HCT116 (cell line): ENCODE data around the gene CIRBP. TPM values are rescaled to one million over a fixed set of nuclear protein-coding genes. Genes with fewer than 3 reads are reported as not detected.

Experiments
- ATAC-seq: fragments of 200-7000 bp; cut with Tn5 transposase; 2 replicates; pipeline ENCODE4 v1.9.1; 2020; ENCODE audit warnings: mild to moderate bottlenecking, moderate library complexity
- BruUV-seq: library from RNA; stranded (reverse); fragments of 400-500 nt; replicated peaks from 2 replicates; lab custom pipeline; 2021; lab: Mats Ljungman, UMichigan
- CTCF ChIA-PET: fragments of 300-600 bp; sonication (Branson Sonifier 250); formaldehyde crosslinking; loops from one replicate; lab custom pipeline; 2021; ENCODE audit warnings: antibody characterized with exemption; lab: Charles Lee
- POLR2A ChIA-PET: fragments of 300-600, 350-600 bp; sonication (Branson Sonifier 250); formaldehyde crosslinking; loops from one replicate; lab custom pipeline; 2021; ENCODE audit warnings: antibody characterized with exemption; lab: Charles Lee
- RAD21 ChIA-PET, 2 experiments: fragments of 300-600 bp; sonication (Branson Sonifier 250); formaldehyde crosslinking; loops; one replicate each; lab custom pipeline; 2023; ENCODE audit warnings: low total read pairs in 2 of 2; ENCODE audit not compliant: uncharacterized antibody in 2 of 2, unreplicated experiment in 2 of 2, low non-redundant PET in 1 of 2; lab: Charles Lee
- DNase-seq: peaks from one replicate; pipeline ENCODE4 v3.0.0-alpha.2; 2010; ENCODE audit warnings: low read depth, low spot score
- H2AFZ ChIP-seq: fragments of 200-600 bp; shearing (Covaris generic), sonication (generic); 2 replicates; pipeline ENCODE4 v1.6.1; 2017; ENCODE audit warnings: low read depth, mixed run types, mixed read lengths, antibody characterized with exemption, low read length; ENCODE audit not compliant: poor library complexity, severe bottlenecking
- H3K27ac ChIP-seq: 2 replicates; pipeline ENCODE4 v1.5.1; 2012; ENCODE audit warnings: low read depth, low read length
- H3K27me3 ChIP-seq: fragments of 200-600 bp; sonication (generic); 2 replicates; pipeline ENCODE4 v1.6.1; 2016; ENCODE audit warnings: mixed run types, low read length, mixed read lengths; ENCODE audit not compliant: insufficient read depth
- H3K36me3 ChIP-seq, 2 experiments: fragments of 200-500 bp in 1 of 2; fragments of 200-600 bp in 1 of 2; sonication (Bioruptor generic) in 1 of 2; sonication (generic) in 1 of 2; 2 replicates each; pipeline versions ENCODE4 v1.5.1 to v1.6.1; 2014 to 2016; ENCODE audit warnings: low read length in 2 of 2, inconsistent platforms in 1 of 2, mixed read lengths in 1 of 2, mixed run types in 1 of 2; ENCODE audit not compliant: insufficient read depth in 2 of 2, control insufficient read depth in 1 of 2
- H3K4me1 ChIP-seq, 2 experiments: fragments of 200-600 bp in 1 of 2; sonication (generic) in 1 of 2; 2 replicates each; pipeline versions ENCODE4 v1.5.1 to v1.6.1; 2012 to 2017; ENCODE audit warnings: low read length in 2 of 2, inconsistent platforms in 1 of 2, mild to moderate bottlenecking in 1 of 2, mixed read lengths in 1 of 2, mixed run types in 1 of 2, moderate library complexity in 1 of 2; ENCODE audit not compliant: insufficient read depth in 2 of 2, control insufficient read depth in 1 of 2
- H3K4me2 ChIP-seq: fragments of 200-600 bp; sonication (generic); 2 replicates; pipeline ENCODE4 v1.6.1; 2017; ENCODE audit warnings: mixed run types, low read length, mixed read lengths
- H3K4me3 ChIP-seq, 2 experiments: fragments of 200-600 bp in 1 of 2; sonication (generic) in 1 of 2; replicated peaks in 1 of 2; 2 replicates each; pipeline ENCODE4 v1.5.1; 2011 to 2016; ENCODE audit warnings: low read length in 2 of 2, control low read depth in 1 of 2, low read depth in 1 of 2, mild to moderate bottlenecking in 1 of 2, mixed read lengths in 1 of 2, mixed run types in 1 of 2
- H3K79me2 ChIP-seq: fragments of 200-600 bp; sonication (generic); 2 replicates; pipeline ENCODE4 v1.6.1; 2017; ENCODE audit warnings: mild to moderate bottlenecking, mixed run types, low read length, moderate library complexity, mixed read lengths; ENCODE audit not compliant: insufficient read depth
- H3K9ac ChIP-seq: fragments of 200-600 bp; sonication (generic); 2 replicates; pipeline ENCODE4 v1.6.1; 2016; ENCODE audit warnings: low read length, mixed read lengths
- H3K9me2 ChIP-seq: fragments of 200-600 bp; sonication (generic), shearing (Covaris generic); 2 replicates; pipeline ENCODE4 v1.6.1; 2017; ENCODE audit warnings: mixed run types, mild to moderate bottlenecking, moderate library complexity; ENCODE audit not compliant: insufficient read depth
- H3K9me3 ChIP-seq, 2 experiments: fragments of 200-500 bp in 1 of 2; fragments of 200-600 bp in 1 of 2; sonication (Bioruptor generic) in 1 of 2; sonication (generic) in 1 of 2; 2 replicates each; pipeline ENCODE4 v1.6.1; 2014 to 2017; ENCODE audit warnings: low read length in 2 of 2, mixed read lengths in 2 of 2, inconsistent platforms in 1 of 2, low read depth in 1 of 2, mild to moderate bottlenecking in 1 of 2, mixed run types in 1 of 2, moderate library complexity in 1 of 2; ENCODE audit not compliant: control insufficient read depth in 1 of 2, insufficient read depth in 1 of 2
- H4K20me1 ChIP-seq: fragments of 200-600 bp; sonication (generic), shearing (Covaris generic); 2 replicates; pipeline ENCODE4 v1.6.1; 2017; ENCODE audit warnings: mixed run types, mild to moderate bottlenecking, moderate library complexity; ENCODE audit not compliant: insufficient read depth
- CBX3 ChIP-seq: IDR thresholded peaks from 2 replicates; pipeline ENCODE4 v1.6.1; 2012; ENCODE audit warnings: low read depth
- CEBPB ChIP-seq: IDR thresholded peaks from 2 replicates; pipeline ENCODE4 v1.6.1; 2012; ENCODE audit warnings: low read depth
- ELF1 ChIP-seq: IDR thresholded peaks from 2 replicates; pipeline ENCODE4 v1.6.1; 2012; ENCODE audit warnings: low read depth, borderline replicate concordance
- JUND ChIP-seq: IDR thresholded peaks from 2 replicates; pipeline ENCODE4 v1.6.1; 2012
- POLR2A ChIP-seq: IDR thresholded peaks from 2 replicates; pipeline ENCODE4 v1.7.0; 2011; ENCODE audit warnings: borderline replicate concordance; ENCODE audit not compliant: insufficient read depth, insufficient read length; ENCODE audit errors: extremely low read depth
- SP1 ChIP-seq: IDR thresholded peaks from 2 replicates; pipeline ENCODE4 v1.6.1; 2012; ENCODE audit warnings: low read depth
- SRF ChIP-seq: IDR thresholded peaks from 2 replicates; pipeline ENCODE4 v1.6.1; 2012; ENCODE audit warnings: low read depth
- ZBTB33 ChIP-seq: IDR thresholded peaks from 2 replicates; pipeline ENCODE4 v1.6.1; 2011; ENCODE audit warnings: mild to moderate bottlenecking, low read length, moderate library complexity; ENCODE audit not compliant: insufficient replicate concordance; ENCODE audit errors: extremely low read depth
- ZFX ChIP-seq: fragments of 450-650 bp; IDR thresholded peaks from 2 replicates; pipeline ENCODE4 v1.6.1; 2017
- ZNF274 ChIP-seq: fragments of 200-500 bp; sonication (Bioruptor generic); IDR thresholded peaks from 2 replicates; pipeline ENCODE4 v1.6.1; 2014; ENCODE audit warnings: mild to moderate bottlenecking, low read depth, low read length, inconsistent platforms
- intact Hi-C: fragments of 100-400 bp; cut with micrococcal nuclease; formaldehyde crosslinking; loops from 2 replicates; pipeline ENCODE4 v1.10.0; 2022
- total RNA-seq: library from RNA; stranded (reverse); gene quantifications from one replicate; pipeline ENCODE4 v1.2.1, GENCODE V29; 2021; ENCODE audit not compliant: unreplicated experiment
- TF ChIP-seq, protein P1 (sequence below): IDR thresholded peaks from 2 replicates; pipeline ENCODE4 v1.6.1; 2012

The CIRBP gene
- total RNA-seq, 1 experiment from 2014 or later, result 276 TPM

- no peak overlapping the region for H3K4me2 ChIP-seq
- H2AFZ ChIP-seq, result no peak overlapping the region
- RAD21 ChIA-PET, result no interaction called here
- H3K79me2 ChIP-seq, result peaks cover 22% of the 10 kb centered on the region; the same call in 1 of the 2 replicates
- H3K9me3 ChIP-seq, result no peaks in the 10 kb centered on the region
- intact Hi-C loops, result no loop called here
- POLR2A ChIA-PET, result no interaction called here
- ATAC-seq, result no peak
- no peaks in the 10 kb centered on the region for H3K27me3 ChIP-seq
- DNase-seq, result no peak
- peaks cover 3 to 16% of the 10 kb centered on the region in 2 experiments; a peak in 3 of 4 replicates for H3K36me3 ChIP-seq
- peaks cover 23 to 49% of the 10 kb centered on the region in 2 experiments for H3K4me1 ChIP-seq
- peak overlapping the region; percentile 67; the same call in 1 of the 2 replicates for H3K27ac ChIP-seq
- no peak overlapping the region for H3K4me3 ChIP-seq
- H3K9me2 ChIP-seq, result no peaks in the 10 kb centered on the region
- CTCF ChIA-PET, result no interaction called here
- H3K9ac ChIP-seq, result no peak overlapping the region
- TF ChIP-seq CBX3 (no peak), CEBPB (no peak), SRF (no peak), ZNF274 (no peak)
- TF ChIP-seq, all 23 proteins: peak for 0
- no peaks in the 10 kb centered on the region for H4K20me1 ChIP-seq
- no TSS peak for BruUV-seq
These were observed 34.2 kb upstream of the CIRBP start for GRCh38 chr19:1234955-1235380.

DNA sequence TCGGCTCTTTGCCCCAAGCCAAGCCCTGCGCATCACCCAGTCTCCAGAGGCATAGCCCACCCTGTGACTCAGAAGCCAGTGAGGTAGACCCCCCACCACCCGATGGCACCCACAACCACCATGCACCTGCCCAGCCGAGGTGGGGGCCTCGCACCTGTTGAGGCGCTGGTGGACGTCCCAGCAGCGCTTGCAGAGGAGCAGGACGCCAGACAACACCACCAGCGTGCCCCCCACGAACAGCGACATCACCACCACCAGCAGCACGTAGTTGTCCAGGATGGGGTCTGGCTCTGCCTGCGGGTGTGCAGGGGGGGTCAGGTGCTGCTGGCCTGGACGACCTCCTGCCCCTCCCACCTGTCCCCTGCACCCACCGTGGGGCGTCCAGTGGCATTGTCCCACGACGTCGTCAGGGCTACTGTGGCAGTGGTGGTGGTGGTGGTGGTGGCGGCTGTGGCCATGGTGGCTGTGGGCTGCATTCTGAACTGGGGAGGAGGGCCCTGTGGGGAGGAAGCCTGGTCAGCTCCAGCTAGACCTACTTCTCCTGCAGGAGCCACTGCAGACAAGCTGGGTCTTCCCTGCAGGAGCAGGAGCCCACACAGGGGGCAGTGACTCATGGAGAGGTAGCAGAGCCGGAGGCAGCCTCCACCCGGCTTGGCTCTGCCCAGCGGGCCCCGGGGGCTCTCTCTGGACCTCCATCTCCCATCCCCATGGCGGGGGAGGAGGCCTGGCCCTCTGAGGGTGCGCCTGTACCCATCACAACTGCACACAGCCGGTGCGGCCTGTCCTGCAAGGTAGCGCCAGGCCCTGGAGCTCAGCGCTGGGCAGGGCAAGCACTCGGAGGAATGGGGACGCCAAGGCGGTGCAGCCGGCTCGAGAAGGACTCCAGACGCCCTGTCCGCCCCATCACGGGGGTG, 33.2 kb upstream of the CIRBP start:
- peak overlapping the region; percentile 80 for H3K4me2 ChIP-seq
- H4K20me1 ChIP-seq, result no peaks in the 10 kb centered on the region
- POLR2A ChIA-PET, result interaction anchor here (0.9 kb wide), 1 partner anchor 8 kb away, joined by 3 read pairs; no protein-coding TSS in a partner anchor
- peak overlapping the region; percentile 95 for H3K9ac ChIP-seq
- CTCF ChIA-PET, result no interaction called here
- H3K27me3 ChIP-seq, result no peaks in the 10 kb centered on the region
- peaks cover 22% of the 10 kb centered on the region; the same call in 1 of the 2 replicates for H3K79me2 ChIP-seq
- H3K9me3 ChIP-seq, result no peaks in the 10 kb centered on the region
- peak overlapping the region; percentile 67 for H3K27ac ChIP-seq
- TF ChIP-seq ELF1 (no peak), ZFX (no peak), JUND (no peak), SP1 (no peak), POLR2A (no peak), ZBTB33 (no peak)
- TF ChIP-seq, protein P1, sequence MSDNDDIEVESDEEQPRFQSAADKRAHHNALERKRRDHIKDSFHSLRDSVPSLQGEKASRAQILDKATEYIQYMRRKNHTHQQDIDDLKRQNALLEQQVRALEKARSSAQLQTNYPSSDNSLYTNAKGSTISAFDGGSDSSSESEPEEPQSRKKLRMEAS, result no peak
- H3K4me3 ChIP-seq, result peak overlapping the region; percentile 83 to 96
- H3K9me2 ChIP-seq, result no peaks in the 10 kb centered on the region
- peaks cover 26 to 53% of the 10 kb centered on the region in 2 experiments for H3K4me1 ChIP-seq
- BruUV-seq, result no TSS peak
- ATAC-seq (no peak), DNase-seq (no peak)
- H3K36me3 ChIP-seq, result peaks cover 3 to 16% of the 10 kb centered on the region in 2 experiments; a peak in 3 of 4 replicates
- intact Hi-C loops, result no loop called here
- H2AFZ ChIP-seq, result no peak overlapping the region
- RAD21 ChIA-PET, result no interaction called here
